SK-N-SH (cell line): ENCODE results near the gene MYLK2. TPM values are rescaled to one million over a fixed set of nuclear protein-coding genes. Genes with fewer than 3 reads are reported as not detected.

Source experiments
- CTCF ChIA-PET: fragments of 300-600, 350-600 bp; formaldehyde crosslinking; extraction: SDS; loops from one replicate; lab custom pipeline; 2021; lab: Yijun Ruan, JAX
- POLR2A ChIA-PET: fragments of 350-600 bp; sonication (Branson Sonifier 250); formaldehyde crosslinking; extraction: SDS; loops from one replicate; lab custom pipeline; 2020; ENCODE audit warnings: antibody characterized with exemption, inconsistent platforms; lab: Yijun Ruan, JAX
- DNase-seq: peaks from one replicate; pipeline ENCODE4 v3.0.0; 2012
- H2AFZ ChIP-seq: fragments of 200-600 bp; sonication (generic); 2 replicates; pipeline ENCODE4 v1.8.1; 2016; ENCODE audit warnings: antibody characterized with exemption, mild to moderate bottlenecking, low read depth
- H3F3A ChIP-seq: fragments of 200-600 bp; sonication (generic); replicated peaks from 2 replicates; pipeline ENCODE3; 2016; ENCODE audit warnings: antibody characterized with exemption, mild to moderate bottlenecking; ENCODE audit not compliant: insufficient read depth
- H3K27ac ChIP-seq, 2 experiments: fragments of 200-500 bp in 1 of 2; fragments of 200-600 bp in 1 of 2; sonication (Bioruptor generic) in 1 of 2; sonication (generic), shearing (Covaris generic) in 1 of 2; 2 replicates each; pipeline versions ENCODE4 v1.5.1 to v1.6.1; 2014 to 2016; ENCODE audit warnings: low read depth in 2 of 2, inconsistent platforms in 1 of 2, low read length in 1 of 2, mild to moderate bottlenecking in 1 of 2, mixed read lengths in 1 of 2
- H3K27me3 ChIP-seq: fragments of 200-600 bp; sonication (generic), shearing (Covaris generic); 2 replicates; pipeline ENCODE4 v1.6.1; 2016; ENCODE audit warnings: mixed run types; ENCODE audit not compliant: insufficient read depth
- H3K36me3 ChIP-seq, 2 experiments: fragments of 200-500 bp in 1 of 2; fragments of 200-600 bp in 1 of 2; sonication (Bioruptor generic) in 1 of 2; sonication (generic) in 1 of 2; replicated peaks in 1 of 2; 2 replicates each; pipeline versions ENCODE3 to v1.5.1; 2014 to 2016; ENCODE audit warnings: low read length in 1 of 2, mild to moderate bottlenecking in 1 of 2; ENCODE audit not compliant: insufficient read depth in 2 of 2, control insufficient read depth in 1 of 2
- H3K4me1 ChIP-seq, 2 experiments: fragments of 200-500 bp in 1 of 2; fragments of 200-600 bp in 1 of 2; sonication (Bioruptor generic) in 1 of 2; sonication (generic), shearing (Covaris generic) in 1 of 2; 2 replicates each; pipeline versions ENCODE4 v1.5.1 to v1.6.1; 2014 to 2016; ENCODE audit warnings: low read depth in 1 of 2, low read length in 1 of 2, mixed run types in 1 of 2; ENCODE audit not compliant: insufficient read depth in 2 of 2, control insufficient read depth in 1 of 2
- H3K4me2 ChIP-seq: fragments of 200-600 bp; sonication (generic), shearing (Covaris generic); 2 replicates; pipeline ENCODE4 v1.6.1; 2017; ENCODE audit warnings: mixed run types
- H3K4me3 ChIP-seq, 2 experiments: fragments of 200-500 bp in 1 of 2; fragments of 200-600 bp in 1 of 2; sonication (Bioruptor generic) in 1 of 2; sonication (generic), shearing (Covaris generic) in 1 of 2; 2 replicates each; pipeline versions ENCODE4 v1.5.1 to v1.8.1; 2014 to 2016; ENCODE audit warnings: low read depth in 2 of 2, inconsistent platforms in 1 of 2, low read length in 1 of 2, mild to moderate bottlenecking in 1 of 2, mixed read lengths in 1 of 2, moderate library complexity in 1 of 2
- H3K79me2 ChIP-seq: fragments of 200-600 bp; sonication (generic); 2 replicates; pipeline ENCODE4 v1.8.1; 2017; ENCODE audit warnings: mild to moderate bottlenecking; ENCODE audit not compliant: insufficient read depth
- H3K9ac ChIP-seq: fragments of 200-600 bp; sonication (generic); 2 replicates; pipeline ENCODE4 v1.6.1; 2017; ENCODE audit warnings: mixed run types
- H3K9me2 ChIP-seq: fragments of 200-600 bp; sonication (generic); 2 replicates; pipeline ENCODE4 v1.6.1; 2017; ENCODE audit warnings: mixed run types
- H3K9me3 ChIP-seq: fragments of 200-600 bp; sonication (generic); 2 replicates; pipeline ENCODE4 v1.6.1; 2017; ENCODE audit warnings: mixed run types, mild to moderate bottlenecking, moderate library complexity
- H4K20me1 ChIP-seq: fragments of 200-600 bp; sonication (generic); 2 replicates; pipeline ENCODE4 v1.6.1; 2017; ENCODE audit warnings: mild to moderate bottlenecking, mixed run types; ENCODE audit not compliant: insufficient read depth
- CHD2 ChIP-seq: fragments of 150-350 bp; IDR thresholded peaks from 2 replicates; pipeline ENCODE4 v1.6.1; 2018; ENCODE audit warnings: low read length; ENCODE audit not compliant: partially characterized antibody
- ELF1 ChIP-seq: IDR thresholded peaks from 2 replicates; pipeline ENCODE4 v1.4.0; 2012
- EP300 ChIP-seq, 2 experiments: IDR thresholded peaks; 2 replicates each; pipeline versions ENCODE4 v1.4.0 to v1.6.1; 2012; ENCODE audit warnings: borderline replicate concordance in 1 of 2, low read depth in 1 of 2, low read length in 1 of 2
- EZH2phosphoT487 ChIP-seq: fragments of 200-600 bp; sonication (generic); IDR thresholded peaks from 2 replicates; pipeline ENCODE4 v1.6.1; 2017; ENCODE audit warnings: low read depth, mixed run types, mild to moderate bottlenecking, antibody characterized with exemption, moderate library complexity, borderline replicate concordance
- GABPA ChIP-seq: IDR thresholded peaks from 2 replicates; pipeline ENCODE4 v1.4.0; 2012; ENCODE audit warnings: low read depth, mild to moderate bottlenecking
- GATA2 ChIP-seq: sonication (generic); formaldehyde crosslinking; IDR thresholded peaks from 2 replicates; pipeline ENCODE4 v1.5.0; 2020; ENCODE audit warnings: mild to moderate bottlenecking, missing genetic modification reagents
- MEF2A ChIP-seq: IDR thresholded peaks from 2 replicates; pipeline ENCODE4 v1.4.0; 2012; ENCODE audit warnings: low read depth, borderline replicate concordance
- NFIC ChIP-seq: IDR thresholded peaks from 2 replicates; pipeline ENCODE4 v1.4.0; 2012; ENCODE audit warnings: borderline replicate concordance
- NRF1 ChIP-seq: IDR thresholded peaks from 2 replicates; pipeline ENCODE4 v1.6.1; 2012; ENCODE audit warnings: low read depth, mild to moderate bottlenecking, low read length
- POLR2AphosphoS5 ChIP-seq: IDR thresholded peaks from 2 replicates; pipeline ENCODE4 v1.6.1; 2012; ENCODE audit warnings: low read depth, low read length
- RAD21 ChIP-seq: IDR thresholded peaks from 2 replicates; pipeline ENCODE4 v1.6.1; 2012; ENCODE audit warnings: mild to moderate bottlenecking, low read length
- RCOR1 ChIP-seq: fragments of 150-350 bp; IDR thresholded peaks from 2 replicates; pipeline ENCODE4 v1.6.1; 2017; ENCODE audit warnings: antibody characterized with exemption, low read length
- RFX5 ChIP-seq: IDR thresholded peaks from 2 replicates; pipeline ENCODE4 v1.6.1; 2012; ENCODE audit warnings: mild to moderate bottlenecking, improper control_type of control experiment, low read length
- RXRA ChIP-seq: IDR thresholded peaks from 2 replicates; pipeline ENCODE4 v1.4.0; 2012; ENCODE audit warnings: low read depth, mild to moderate bottlenecking, borderline replicate concordance
- SMC3 ChIP-seq: IDR thresholded peaks from 2 replicates; pipeline ENCODE4 v1.6.1; 2012; ENCODE audit warnings: low read depth, low read length, improper control_type of control experiment
- TAF1 ChIP-seq: IDR thresholded peaks from 2 replicates; pipeline ENCODE4 v1.6.1; 2012; ENCODE audit warnings: low read depth, mild to moderate bottlenecking, low read length, moderate library complexity, borderline replicate concordance
- TCF12 ChIP-seq: IDR thresholded peaks from 2 replicates; pipeline ENCODE4 v1.4.0; 2012
- YY1 ChIP-seq: IDR thresholded peaks from 2 replicates; pipeline ENCODE4 v1.4.0; 2012; ENCODE audit warnings: low read depth, mild to moderate bottlenecking
- WGBS: methylation state at CpG from one replicate; pipeline ENCODE4 v1.1.6; 2017; ENCODE audit warnings: low lambda C conversion rate; 5-methylcytosine and 5-hydroxymethylcytosine counted together
- polyA plus RNA-seq, 3 experiments: library from polyadenylated mRNA; depleted of rRNA; stranded (reverse); fragments of >200 nt; gene quantifications; 2 replicates each; pipeline ENCODE4 v1.2.3, GENCODE V29; 2012
- TF ChIP-seq, protein P1 (sequence below): fragments of 150-350 bp; IDR thresholded peaks from 2 replicates; pipeline ENCODE4 v1.6.1; 2017; ENCODE audit warnings: antibody characterized with exemption, low read length, low read depth, borderline replicate concordance
- TF ChIP-seq, protein P2 (sequence below): IDR thresholded peaks from 2 replicates; pipeline ENCODE4 v1.4.0; 2012; ENCODE audit warnings: low read depth, borderline replicate concordance
- TF ChIP-seq, protein P3 (sequence below): fragments of 150-350 bp; IDR thresholded peaks from 2 replicates; pipeline ENCODE4 v1.6.1; 2016; ENCODE audit warnings: mild to moderate bottlenecking, low read depth, low read length

The MYLK2 gene
- polyA plus RNA-seq, 1 of the 3 experiments (the other 2 are of a cell fraction), result 0.21 TPM

DNA sequence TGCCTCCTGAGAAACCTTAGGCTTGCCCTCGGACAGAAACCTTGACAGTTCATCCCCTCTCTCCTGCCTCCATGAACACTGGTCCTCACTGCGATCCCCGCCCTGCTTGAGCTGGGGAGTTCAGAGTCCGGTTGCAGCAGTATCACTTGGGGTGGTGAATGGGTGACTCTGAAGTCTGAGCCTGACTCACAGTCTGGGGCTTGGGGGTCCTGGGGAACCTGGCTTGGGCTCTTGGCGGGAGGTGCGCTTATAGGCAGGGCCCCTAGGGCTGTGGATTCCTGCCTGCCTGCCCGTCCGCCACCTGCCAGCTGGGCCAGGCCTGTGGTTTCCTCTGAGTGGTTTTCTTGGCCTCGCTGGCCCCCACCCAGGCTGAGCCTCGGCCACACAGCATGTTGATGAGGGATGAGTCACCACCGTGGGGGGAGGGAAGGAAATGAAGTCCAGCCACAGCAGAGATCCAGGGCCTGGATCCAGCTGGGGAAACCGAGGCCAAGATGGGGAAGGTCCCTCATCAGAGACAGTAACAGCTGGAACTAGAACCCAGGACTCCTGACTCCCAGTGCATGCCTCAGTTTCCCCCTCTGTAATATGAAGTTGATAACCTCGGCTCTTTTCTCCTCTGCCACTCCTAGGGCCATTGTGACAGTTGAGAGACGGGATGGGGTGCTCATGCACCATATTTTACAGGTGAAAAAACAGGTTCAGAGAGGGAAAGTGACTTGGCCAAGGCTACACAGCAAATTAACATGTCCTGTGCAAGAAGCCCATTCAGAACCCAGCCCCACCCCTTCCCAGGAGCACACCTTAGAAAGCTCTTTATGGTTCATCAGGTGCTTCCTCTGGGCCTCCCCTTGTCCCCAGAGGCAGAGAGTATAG is 17.1 kb downstream of the MYLK2 start (continued):
- TF ChIP-seq, protein P1, sequence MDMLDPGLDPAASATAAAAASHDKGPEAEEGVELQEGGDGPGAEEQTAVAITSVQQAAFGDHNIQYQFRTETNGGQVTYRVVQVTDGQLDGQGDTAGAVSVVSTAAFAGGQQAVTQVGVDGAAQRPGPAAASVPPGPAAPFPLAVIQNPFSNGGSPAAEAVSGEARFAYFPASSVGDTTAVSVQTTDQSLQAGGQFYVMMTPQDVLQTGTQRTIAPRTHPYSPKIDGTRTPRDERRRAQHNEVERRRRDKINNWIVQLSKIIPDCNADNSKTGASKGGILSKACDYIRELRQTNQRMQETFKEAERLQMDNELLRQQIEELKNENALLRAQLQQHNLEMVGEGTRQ, result no peak
- TF ChIP-seq RXRA (peak; percentile 81; the same call in 1 of the 2 replicates), RCOR1 (no peak), RAD21 (no peak), NRF1 (no peak), EZH2phosphoT487 (no peak), NFIC (peak; percentile 98), YY1 (no peak), GATA2 (no peak)
- TF ChIP-seq, protein P2, sequence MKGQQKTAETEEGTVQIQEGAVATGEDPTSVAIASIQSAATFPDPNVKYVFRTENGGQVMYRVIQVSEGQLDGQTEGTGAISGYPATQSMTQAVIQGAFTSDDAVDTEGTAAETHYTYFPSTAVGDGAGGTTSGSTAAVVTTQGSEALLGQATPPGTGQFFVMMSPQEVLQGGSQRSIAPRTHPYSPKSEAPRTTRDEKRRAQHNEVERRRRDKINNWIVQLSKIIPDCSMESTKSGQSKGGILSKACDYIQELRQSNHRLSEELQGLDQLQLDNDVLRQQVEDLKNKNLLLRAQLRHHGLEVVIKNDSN, result peak; percentile 22; the same call in 1 of the 2 replicates
- TF ChIP-seq, protein P3, sequence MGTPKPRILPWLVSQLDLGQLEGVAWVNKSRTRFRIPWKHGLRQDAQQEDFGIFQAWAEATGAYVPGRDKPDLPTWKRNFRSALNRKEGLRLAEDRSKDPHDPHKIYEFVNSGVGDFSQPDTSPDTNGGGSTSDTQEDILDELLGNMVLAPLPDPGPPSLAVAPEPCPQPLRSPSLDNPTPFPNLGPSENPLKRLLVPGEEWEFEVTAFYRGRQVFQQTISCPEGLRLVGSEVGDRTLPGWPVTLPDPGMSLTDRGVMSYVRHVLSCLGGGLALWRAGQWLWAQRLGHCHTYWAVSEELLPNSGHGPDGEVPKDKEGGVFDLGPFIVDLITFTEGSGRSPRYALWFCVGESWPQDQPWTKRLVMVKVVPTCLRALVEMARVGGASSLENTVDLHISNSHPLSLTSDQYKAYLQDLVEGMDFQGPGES, result no peak

DNA sequence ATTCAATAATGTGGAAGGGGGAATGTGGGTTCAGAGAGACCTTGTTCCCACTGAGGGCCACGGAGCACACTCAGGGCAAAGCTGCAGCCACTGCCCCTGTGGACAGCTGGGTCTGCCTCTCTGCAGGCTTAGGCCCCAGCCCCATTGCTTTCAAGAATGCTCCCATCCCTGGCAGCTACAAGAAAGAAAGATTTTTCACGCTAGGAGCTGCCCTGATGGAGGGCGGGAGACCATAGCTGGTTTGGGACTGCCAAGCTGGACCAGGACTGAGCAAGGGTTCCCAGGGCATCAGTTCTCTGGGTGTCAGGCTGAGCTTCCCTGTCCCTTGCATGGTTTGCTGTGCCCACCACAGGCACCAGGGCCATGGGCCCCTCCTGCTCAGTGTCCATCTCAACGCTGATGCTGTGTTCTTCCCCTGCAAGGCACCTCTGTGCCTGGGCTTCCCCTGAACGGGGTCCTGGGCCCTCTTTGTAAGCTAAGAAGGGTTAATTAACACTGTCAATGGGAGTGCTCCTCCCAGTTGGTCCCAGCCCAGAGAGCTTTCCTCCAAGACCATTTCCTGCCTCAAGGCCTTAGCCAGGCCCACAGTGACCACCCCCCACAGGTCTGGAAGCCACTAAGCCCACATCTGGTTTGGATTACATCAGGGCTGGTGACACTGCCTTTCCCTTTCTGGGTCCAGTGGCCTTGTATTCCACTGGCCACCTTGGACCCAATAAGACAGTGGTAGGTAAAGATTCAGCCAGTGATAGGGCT is 17.9 kb downstream of the MYLK2 start:
- Histone ChIP-seq H3K4me3 (no peak overlapping the region), H3K9ac (no peak overlapping the region), H3K4me1 (peaks cover 45 to 56% of the 10 kb centered on the region in 2 experiments), H3K79me2 (no peaks in the 10 kb centered on the region), H2AFZ (no peak overlapping the region), H3K36me3 (no peaks in the 10 kb centered on the region), H3K9me3 (no peaks in the 10 kb centered on the region), H3K4me2 (peak overlapping the region; percentile 30), H3K27me3 (no peaks in the 10 kb centered on the region), H3K27ac (peak overlapping the region; percentile 62 to 88)
- 100% methylated on average over 1 of the region's 5 CpGs for WGBS
- POLR2A ChIA-PET, result no interaction called here
- TF ChIP-seq RFX5 (no peak), EP300 (IDR thresholded peaks at IDR 0.05; ENCODE audit: borderline replicate concordance in 1 of 2, low read depth in 1 of 2, low read length in 1 of 2) (peak in 1 of 2 experiments; percentile 62; a peak in 1 of 4 replicates), TCF12 (peak; percentile 87), CHD2 (peak; percentile 41), POLR2AphosphoS5 (no peak), NRF1 (no peak), ELF1 (no peak), MEF2A (no peak), SMC3 (no peak), GABPA (no peak), TAF1 (no peak), GATA2 (peak; percentile 29; the same call in 1 of the 2 replicates), RAD21 (no peak)
- TF ChIP-seq, all 33 proteins: peak for 4
- peak; percentile 84 for DNase-seq
- no peaks in the 10 kb centered on the region for H3K9me2 ChIP-seq
- CTCF ChIA-PET, result interaction anchor here (1.2 to 15.5 kb wide), 10 partner anchors 10 to 274 kb away, joined by 3 to 174 read pairs (median 14); partner anchors contain the start of genes FOXS1 and PDRG1
- H3F3A ChIP-seq, result peaks cover 40% of the 10 kb centered on the region
- H4K20me1 ChIP-seq, result no peaks in the 10 kb centered on the region
